ENCODE data around the gene GGACT.

DNA sequence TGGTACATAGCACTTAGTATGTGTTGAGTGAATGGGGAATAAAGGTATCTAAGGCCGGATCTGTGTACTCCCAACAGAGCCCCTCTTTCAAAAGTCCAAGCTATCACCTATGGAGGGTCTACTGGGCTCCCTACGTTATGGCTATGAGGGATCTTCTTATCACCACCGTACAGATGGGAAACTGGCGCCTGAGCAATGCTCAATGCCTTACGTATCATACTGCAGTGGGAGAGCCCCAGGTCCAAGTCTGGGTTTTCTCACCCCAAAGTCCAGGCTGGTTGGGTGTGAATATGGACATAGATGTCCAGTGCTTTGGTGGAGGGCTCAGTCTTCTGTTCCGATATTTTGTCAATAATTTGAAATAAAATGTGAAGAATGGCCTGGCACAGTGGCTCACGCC lies 13.1 kb upstream of the GGACT start:
- TF ChIP-seq POLR2A (IDR thresholded peaks at IDR 0.05), result no peak
- no peak for TF ChIP-seq CTCF (IDR thresholded peaks at IDR 0.05)

All from Peyer's patch (tissue), 4 donors.